ENCODE data around the gene BAK1. TPM values are rescaled to one million over a fixed set of nuclear protein-coding genes. Genes with fewer than 3 reads are reported as not detected.

Gene BAK1
- total and polyA plus RNA-seq, 2 of the 4 experiments (the other 2 are of a cell fraction): 12.0 to 19.0 TPM

DNA sequence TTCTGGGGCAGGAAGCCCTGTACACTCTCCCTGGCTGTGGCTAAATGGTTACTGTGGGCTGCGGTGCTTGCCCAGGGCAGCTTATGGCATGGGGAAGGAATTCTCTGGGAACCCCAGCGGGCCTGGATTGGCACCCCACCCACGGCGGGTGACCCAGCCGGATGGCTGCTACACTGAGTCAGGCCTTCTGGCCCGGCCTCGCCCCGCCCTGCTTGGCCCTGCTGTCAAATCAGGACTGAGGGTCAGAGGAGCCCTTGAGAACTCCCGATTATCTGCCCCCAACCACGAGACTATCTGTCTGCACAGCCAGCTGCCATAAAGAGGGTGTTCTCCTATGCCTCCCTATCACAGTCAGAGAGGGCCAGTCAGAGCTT, 33.7 kb upstream of the BAK1 start:
- intact Hi-C loops (cut with micrococcal nuclease): no loop called here
- CTCF ChIA-PET: no interaction called here
- peak; percentile 64 for ATAC-seq (ENCODE audit: low read depth)

More for the DNA sequence above, 33.7 kb upstream of the BAK1 start:
- BruUV-seq (replicated peaks): no TSS peak
- Histone ChIP-seq H4K20me1 (ENCODE audit: insufficient read depth, low read length) (no peaks in the 10 kb centered on the region), H4K8ac (ENCODE audit: low read depth in 2 of 2, low read length in 2 of 2) (peak overlapping the region in 1 of 2 experiments; percentile 85; a peak in 2 of 4 replicates), H3K18ac (ENCODE audit: low read depth, low read length) (no peak overlapping the region), H3K14ac (replicated peaks; ENCODE audit: low read depth, low read length) (peak overlapping the region; percentile 10; the same call in 1 of the 2 replicates), H2BK5ac (ENCODE audit: low read depth, low read length, poor library complexity, severe bottlenecking) (peak overlapping the region; percentile 48), H3K79me1 (ENCODE audit: low read depth in 1 of 2, low read length in 2 of 2) (no peaks in the 10 kb centered on the region), H3K56ac (ENCODE audit: extremely low read depth, insufficient read depth, low read length) (no peak overlapping the region), H3K4ac (ENCODE audit: low read depth, low read length) (peak overlapping the region; percentile 8), H2AK9ac (replicated peaks; ENCODE audit: low read depth, low read length, poor library complexity) (peak overlapping the region; percentile 91), H4K91ac (ENCODE audit: insufficient read depth, low read depth, low read length) (no peak overlapping the region; the same call in 1 of the 2 replicates), H2BK120ac (ENCODE audit: low read depth, low read length) (peak overlapping the region; percentile 11), H2AK5ac (ENCODE audit: low read depth, low read length) (peak overlapping the region; percentile 53; the same call in 1 of the 2 replicates), H3K23ac (ENCODE audit: low read depth, low read length) (peak overlapping the region; percentile 7), H3K4me2 (ENCODE audit: low read depth, low read length) (no peak overlapping the region), H3K27me3 (ENCODE audit: control insufficient read depth, insufficient read depth, low read length) (no peaks in the 10 kb centered on the region), H2BK15ac (ENCODE audit: low read depth, low read length) (no peak overlapping the region), H3K36me3 (ENCODE audit: control insufficient read depth, insufficient read depth, low read length) (no peaks in the 10 kb centered on the region), H3K9me3 (ENCODE audit: control insufficient read depth, insufficient read depth, low read length) (no peaks in the 10 kb centered on the region), H3K9me1 (ENCODE audit: insufficient read depth, low read length) (peaks cover 16% of the 10 kb centered on the region; the same call in 1 of the 2 replicates), H2AFZ (replicated peaks; ENCODE audit: low read length, poor library complexity) (peak overlapping the region; percentile 82), H3K27ac (ENCODE audit: insufficient read depth, low read length) (no peak overlapping the region), H3K4me1 (ENCODE audit: control insufficient read depth, insufficient read depth, low read length) (peaks cover 14% of the 10 kb centered on the region), H3K4me3 (ENCODE audit: insufficient read depth, low read depth, low read length) (no peak overlapping the region), H2BK20ac (ENCODE audit: low read depth, low read length) (peak overlapping the region; percentile 50; the same call in 1 of the 2 replicates), H3K9ac (ENCODE audit: low read depth, low read length) (no peak overlapping the region), H4K5ac (ENCODE audit: low read depth, low read length) (no peak overlapping the region)
- TF ChIP-seq RFX5 (IDR thresholded peaks at IDR 0.05; ENCODE audit: low read depth, low read length): no peak
- TF ChIP-seq MXI1 (IDR thresholded peaks at IDR 0.05; ENCODE audit: borderline replicate concordance, low read depth, low read length): no peak
- TF ChIP-seq MAFK (IDR thresholded peaks at IDR 0.05; ENCODE audit: low read depth, low read length): no peak
- no peak for TF ChIP-seq RAD21 (IDR thresholded peaks at IDR 0.05; ENCODE audit: low read length)
- TF ChIP-seq CEBPB (IDR thresholded peaks at IDR 0.05; ENCODE audit: low read depth, low read length): no peak
- no peak for TF ChIP-seq CHD1 (IDR thresholded peaks at IDR 0.05; ENCODE audit: low read depth, low read length)
- TF ChIP-seq POLR2A (IDR thresholded peaks at IDR 0.05; ENCODE audit: low read depth, low read length): no peak
- no peak for TF ChIP-seq NFE2L2 (IDR thresholded peaks at IDR 0.05; ENCODE audit: low read depth, low read length)
- no peak for TF ChIP-seq RCOR1 (IDR thresholded peaks at IDR 0.05; ENCODE audit: insufficient replicate concordance, low read length)
- WGBS, 2 experiments (ENCODE audit: extremely low coverage in 2 of 2, insufficient read length in 1 of 2): 70% methylated on average over 2 of the region's 10 CpGs; no CpG with 5 or more reads in 1 of the 2 experiments
- dilution Hi-C loops (cut with HindIII; ENCODE audit: low sequenced_read_pairs, unreplicated experiment): no loop called here
- DNase-seq: peak; percentile 26
- POLR2A ChIA-PET (ENCODE audit: unreplicated experiment): no interaction called here
- in situ Hi-C loops (cut with MboI; ENCODE audit: low sequenced_read_pairs): no loop called here
